HepG2 (cell line): ENCODE data around the gene MCRIP2. TPM values are rescaled to one million over a fixed set of nuclear protein-coding genes. Genes with fewer than 3 reads are reported as not detected.

Experiments
- CCAR2 ChIP-seq: fragments of 200-400 bp; formaldehyde crosslinking; optimal IDR thresholded peaks from 2 replicates; pipeline ENCODE3; 2018; ENCODE audit warnings: low read depth, mild to moderate bottlenecking, low read length, moderate library complexity
- CENPT ChIP-seq: sonication (generic); formaldehyde crosslinking; IDR thresholded peaks from 2 replicates; pipeline ENCODE4 v1.8.0; 2022; ENCODE audit warnings: low read depth, mild to moderate bottlenecking, moderate library complexity, missing genetic modification reagents
- EHMT2 ChIP-seq: fragments of 200-600 bp; sonication (generic); IDR thresholded peaks from 2 replicates; pipeline ENCODE4 v1.7.0; 2017; ENCODE audit warnings: antibody characterized with exemption, low read depth, low read length, borderline replicate concordance
- FOSL2 ChIP-seq: sonication (generic); formaldehyde crosslinking; IDR thresholded peaks from 2 replicates; pipeline ENCODE4 v1.4.0; 2020; ENCODE audit warnings: missing genetic modification reagents
- HDAC2 ChIP-seq: sonication (generic); formaldehyde crosslinking; IDR thresholded peaks from 2 replicates; pipeline ENCODE4 v1.4.0; 2020; ENCODE audit warnings: missing genetic modification reagents
- HMG20B ChIP-seq: conservative IDR thresholded peaks from 2 replicates; pipeline ENCODE4 v1.6.1; 2016; ENCODE audit warnings: missing genetic modification reagents, missing compliant biosample characterization
- MATR3 ChIP-seq: sonication (generic); formaldehyde crosslinking; IDR thresholded peaks from 2 replicates; pipeline ENCODE4 v1.4.0; 2020; ENCODE audit warnings: missing genetic modification reagents
- NFRKB ChIP-seq: fragments of 450-650 bp; IDR thresholded peaks from 2 replicates; pipeline ENCODE4 v1.6.1; 2017
- POGZ ChIP-seq: sonication (generic); formaldehyde crosslinking; IDR thresholded peaks from 2 replicates; pipeline ENCODE4 v1.4.0; 2020; ENCODE audit warnings: mild to moderate bottlenecking, missing genetic modification reagents
- SMAD1 ChIP-seq: sonication (generic); formaldehyde crosslinking; IDR thresholded peaks from 2 replicates; pipeline ENCODE4 v1.4.0; 2020; ENCODE audit warnings: missing genetic modification reagents, low read depth, mild to moderate bottlenecking, borderline replicate concordance
- SOX6 ChIP-seq, 2 experiments: fragments of 450-650 bp in 1 of 2; sonication (generic) in 1 of 2; formaldehyde crosslinking in 1 of 2; IDR thresholded peaks; 2 replicates each; pipeline versions ENCODE4 v1.4.0 to v1.6.1; 2017 to 2020; ENCODE audit warnings: antibody characterized with exemption in 1 of 2, mild to moderate bottlenecking in 1 of 2, missing genetic modification reagents in 1 of 2
- ZNF160 ChIP-seq: sonication (generic); formaldehyde crosslinking; IDR thresholded peaks from 2 replicates; pipeline ENCODE4 v1.8.0; 2022; ENCODE audit warnings: mild to moderate bottlenecking, inconsistent platforms, missing genetic modification reagents
- ZNF274 ChIP-seq: sonication (generic); formaldehyde crosslinking; IDR thresholded peaks from 2 replicates; pipeline ENCODE4 v1.5.1; 2020; ENCODE audit warnings: mild to moderate bottlenecking, missing genetic modification reagents
- ZNF451 ChIP-seq: sonication (generic); formaldehyde crosslinking; IDR thresholded peaks from 2 replicates; pipeline ENCODE4 v1.5.0; 2020; ENCODE audit warnings: mild to moderate bottlenecking, missing genetic modification reagents
- ZNF484 ChIP-seq: sonication (generic); formaldehyde crosslinking; IDR thresholded peaks from 2 replicates; pipeline ENCODE4 v1.5.1; 2020; ENCODE audit warnings: mild to moderate bottlenecking, low read depth, missing genetic modification reagents, borderline replicate concordance
- ZNF773 ChIP-seq: sonication (generic); formaldehyde crosslinking; IDR thresholded peaks from 2 replicates; pipeline ENCODE4 v1.4.0; 2020; ENCODE audit warnings: missing genetic modification reagents, borderline replicate concordance
- polyA plus RNA-seq, 8 experiments: library from polyadenylated mRNA; depleted of rRNA in 3 of 8; stranded (reverse) in 7 of 8; unstranded in 1 of 8; fragments of >200 nt; fragmentation: Illumina TruSeq in 4 of 8; extraction: Trizol in 4 of 8; gene quantifications; 2 replicates each; pipeline versions ENCODE4 v1.2.1 to v1.2.3, GENCODE V29; 2011 to 2016; ENCODE audit warnings: low read depth in 4 of 8, missing spikeins in 1 of 8, mixed read lengths in 1 of 8; ENCODE audit not compliant: insufficient read depth in 1 of 8
- total RNA-seq, 5 experiments: library from RNA; depleted of rRNA; stranded (reverse); fragments of >200 nt; fragmentation: Illumina TruSeq; extraction: Trizol; gene quantifications; 2 replicates each; pipeline ENCODE4 v1.2.3, GENCODE V29; 2016; ENCODE audit warnings: low read depth in 1 of 5
- TF ChIP-seq, protein P1 (sequence below): sonication (generic); formaldehyde crosslinking; conservative IDR thresholded peaks from 2 replicates; pipeline ENCODE4 v1.4.0; 2020; ENCODE audit warnings: missing genetic modification reagents
- TF ChIP-seq, protein P2 (sequence below): sonication (generic); formaldehyde crosslinking; IDR thresholded peaks from 2 replicates; pipeline ENCODE4 v1.4.0; 2020; ENCODE audit warnings: missing genetic modification reagents, borderline replicate concordance

MCRIP2 gene
- total and polyA plus RNA-seq, 2 of the 13 experiments (the other 11 are each of a cell fraction or from before 2014, with no cell fraction given) = 39.6 to 76.7 TPM

DNA sequence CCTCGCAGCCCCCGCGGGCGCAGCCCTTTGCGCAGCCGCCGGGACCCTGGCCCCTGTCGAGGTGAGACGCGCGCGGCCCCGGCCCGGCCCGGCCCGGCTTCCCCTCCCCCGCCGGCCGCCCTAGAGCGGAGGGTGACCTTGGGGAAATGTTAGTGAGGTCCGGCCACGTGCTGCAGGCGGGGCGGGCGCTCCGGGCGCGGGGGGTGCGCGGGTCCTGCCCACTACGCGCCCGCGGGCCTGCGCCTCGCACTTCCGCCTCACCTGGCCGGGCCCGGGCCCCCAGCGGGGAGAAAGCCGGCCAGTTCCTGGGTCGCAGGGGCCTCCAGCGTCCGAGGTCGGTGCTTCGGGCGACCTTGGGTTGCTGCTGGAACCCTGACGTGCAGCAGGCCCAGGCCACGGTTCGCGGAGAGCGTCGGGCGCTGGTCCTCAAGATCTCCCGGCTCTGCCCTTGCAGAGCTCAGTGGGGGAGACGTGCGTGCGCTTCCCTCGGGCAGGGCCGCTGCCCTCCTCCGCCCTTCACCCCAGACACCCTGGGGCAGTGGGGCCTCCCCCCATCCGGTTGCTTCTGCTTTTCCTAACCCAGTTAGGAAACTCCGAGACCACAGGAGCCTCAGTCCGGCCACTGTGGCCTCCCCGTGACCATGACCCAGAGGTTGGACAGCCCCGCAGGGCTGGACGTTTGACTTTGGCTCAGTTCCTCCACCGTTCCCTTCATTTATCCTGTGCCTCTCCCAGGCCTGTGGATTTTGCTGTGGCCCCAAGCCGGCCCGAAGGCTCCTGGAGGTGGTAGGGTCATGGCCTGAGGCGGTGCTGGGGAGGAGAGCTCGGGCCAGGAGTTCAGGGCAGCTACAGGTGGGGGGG lies 791 bp downstream of the MCRIP2 start (continued):
- TF ChIP-seq MATR3 (CRISPR knock-in tag) (no peak), SMAD1 (no peak), CENPT (peak; percentile 66; the same call in 1 of the 2 replicates), ZNF773 (CRISPR knock-in tag) (peak; percentile 76; the same call in 1 of the 2 replicates), HMG20B (CRISPR knock-in tag) (no peak), HDAC2 (CRISPR knock-in tag) (peak; percentile 19; the same call in 1 of the 2 replicates), ZNF160 (CRISPR knock-in tag) (peak; percentile 63), ZNF451 (CRISPR knock-in tag) (no peak), CCAR2 (no peak), ZNF274 (CRISPR knock-in tag) (no peak; the same call in 1 of the 2 replicates), FOSL2 (CRISPR knock-in tag) (no peak; the same call in 1 of the 2 replicates), EHMT2 (no peak), POGZ (no peak), NFRKB (no peak), ZNF484 (0 out of 2 replicates have a peak, but pooled peaks have one; percentile 48), SOX6 (IDR thresholded peaks at IDR 0.05) (no peak), SOX6 (CRISPR knock-in tag; IDR thresholded peaks at IDR 0.05) (peak; percentile 37; the same call in 1 of the 2 replicates)
- TF ChIP-seq, protein P1, sequence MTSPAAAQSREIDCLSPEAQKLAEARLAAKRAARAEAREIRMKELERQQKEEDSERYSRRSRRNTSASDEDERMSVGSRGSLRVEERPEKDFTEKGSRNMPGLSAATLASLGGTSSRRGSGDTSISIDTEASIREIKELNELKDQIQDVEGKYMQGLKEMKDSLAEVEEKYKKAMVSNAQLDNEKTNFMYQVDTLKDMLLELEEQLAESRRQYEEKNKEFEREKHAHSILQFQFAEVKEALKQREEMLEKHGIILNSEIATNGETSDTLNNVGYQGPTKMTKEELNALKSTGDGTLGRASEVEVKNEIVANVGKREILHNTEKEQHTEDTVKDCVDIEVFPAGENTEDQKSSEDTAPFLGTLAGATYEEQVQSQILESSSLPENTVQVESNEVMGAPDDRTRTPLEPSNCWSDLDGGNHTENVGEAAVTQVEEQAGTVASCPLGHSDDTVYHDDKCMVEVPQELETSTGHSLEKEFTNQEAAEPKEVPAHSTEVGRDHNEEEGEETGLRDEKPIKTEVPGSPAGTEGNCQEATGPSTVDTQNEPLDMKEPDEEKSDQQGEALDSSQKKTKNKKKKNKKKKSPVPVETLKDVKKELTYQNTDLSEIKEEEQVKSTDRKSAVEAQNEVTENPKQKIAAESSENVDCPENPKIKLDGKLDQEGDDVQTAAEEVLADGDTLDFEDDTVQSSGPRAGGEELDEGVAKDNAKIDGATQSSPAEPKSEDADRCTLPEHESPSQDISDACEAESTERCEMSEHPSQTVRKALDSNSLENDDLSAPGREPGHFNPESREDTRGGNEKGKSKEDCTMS = no peak
- TF ChIP-seq, protein P2, sequence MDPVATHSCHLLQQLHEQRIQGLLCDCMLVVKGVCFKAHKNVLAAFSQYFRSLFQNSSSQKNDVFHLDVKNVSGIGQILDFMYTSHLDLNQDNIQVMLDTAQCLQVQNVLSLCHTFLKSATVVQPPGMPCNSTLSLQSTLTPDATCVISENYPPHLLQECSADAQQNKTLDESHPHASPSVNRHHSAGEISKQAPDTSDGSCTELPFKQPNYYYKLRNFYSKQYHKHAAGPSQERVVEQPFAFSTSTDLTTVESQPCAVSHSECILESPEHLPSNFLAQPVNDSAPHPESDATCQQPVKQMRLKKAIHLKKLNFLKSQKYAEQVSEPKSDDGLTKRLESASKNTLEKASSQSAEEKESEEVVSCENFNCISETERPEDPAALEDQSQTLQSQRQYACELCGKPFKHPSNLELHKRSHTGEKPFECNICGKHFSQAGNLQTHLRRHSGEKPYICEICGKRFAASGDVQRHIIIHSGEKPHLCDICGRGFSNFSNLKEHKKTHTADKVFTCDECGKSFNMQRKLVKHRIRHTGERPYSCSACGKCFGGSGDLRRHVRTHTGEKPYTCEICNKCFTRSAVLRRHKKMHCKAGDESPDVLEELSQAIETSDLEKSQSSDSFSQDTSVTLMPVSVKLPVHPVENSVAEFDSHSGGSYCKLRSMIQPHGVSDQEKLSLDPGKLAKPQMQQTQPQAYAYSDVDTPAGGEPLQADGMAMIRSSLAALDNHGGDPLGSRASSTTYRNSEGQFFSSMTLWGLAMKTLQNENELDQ (CRISPR knock-in tag) = no peak
